ENCODE data around the gene PABPN1L.

DNA sequence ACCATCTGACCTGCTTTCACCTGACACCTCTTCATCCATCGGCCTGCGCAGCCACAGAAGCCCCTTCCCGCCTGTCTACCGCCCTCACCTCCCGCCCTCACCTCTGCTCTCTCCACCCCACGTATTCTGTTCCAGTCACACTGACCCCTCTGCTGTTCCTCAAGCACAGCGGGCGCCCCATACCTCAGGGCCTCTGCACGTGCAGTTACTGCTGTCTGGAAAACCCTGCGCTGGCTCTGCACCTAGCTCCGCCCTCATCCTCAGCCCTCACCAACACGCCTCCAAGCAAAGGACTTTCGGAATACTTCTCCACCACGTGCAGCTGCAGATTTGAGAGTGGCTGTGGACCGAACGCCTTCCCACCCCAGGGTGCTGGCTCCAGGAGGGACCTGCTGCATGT, 24.6 kb upstream of the PABPN1L start:
- TF ChIP-seq, protein P1, sequence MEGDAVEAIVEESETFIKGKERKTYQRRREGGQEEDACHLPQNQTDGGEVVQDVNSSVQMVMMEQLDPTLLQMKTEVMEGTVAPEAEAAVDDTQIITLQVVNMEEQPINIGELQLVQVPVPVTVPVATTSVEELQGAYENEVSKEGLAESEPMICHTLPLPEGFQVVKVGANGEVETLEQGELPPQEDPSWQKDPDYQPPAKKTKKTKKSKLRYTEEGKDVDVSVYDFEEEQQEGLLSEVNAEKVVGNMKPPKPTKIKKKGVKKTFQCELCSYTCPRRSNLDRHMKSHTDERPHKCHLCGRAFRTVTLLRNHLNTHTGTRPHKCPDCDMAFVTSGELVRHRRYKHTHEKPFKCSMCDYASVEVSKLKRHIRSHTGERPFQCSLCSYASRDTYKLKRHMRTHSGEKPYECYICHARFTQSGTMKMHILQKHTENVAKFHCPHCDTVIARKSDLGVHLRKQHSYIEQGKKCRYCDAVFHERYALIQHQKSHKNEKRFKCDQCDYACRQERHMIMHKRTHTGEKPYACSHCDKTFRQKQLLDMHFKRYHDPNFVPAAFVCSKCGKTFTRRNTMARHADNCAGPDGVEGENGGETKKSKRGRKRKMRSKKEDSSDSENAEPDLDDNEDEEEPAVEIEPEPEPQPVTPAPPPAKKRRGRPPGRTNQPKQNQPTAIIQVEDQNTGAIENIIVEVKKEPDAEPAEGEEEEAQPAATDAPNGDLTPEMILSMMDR (IDR thresholded peaks at IDR 0.05) = no peak
- TF ChIP-seq POLR2A (IDR thresholded peaks at IDR 0.05) = no peak

Data from right lobe of liver (tissue), 4 donors.